NOMO-1 treated with DMSO at 0.1 percent for 48 hours (cell line): ENCODE results near the gene OR4D1.

Experiments used
- DNase-seq: peaks from one replicate; lab custom pipeline; 2025; ENCODE audit not compliant: unreplicated experiment; lab: John Stamatoyannopoulos, UW

OR4D1 gene

DNA sequence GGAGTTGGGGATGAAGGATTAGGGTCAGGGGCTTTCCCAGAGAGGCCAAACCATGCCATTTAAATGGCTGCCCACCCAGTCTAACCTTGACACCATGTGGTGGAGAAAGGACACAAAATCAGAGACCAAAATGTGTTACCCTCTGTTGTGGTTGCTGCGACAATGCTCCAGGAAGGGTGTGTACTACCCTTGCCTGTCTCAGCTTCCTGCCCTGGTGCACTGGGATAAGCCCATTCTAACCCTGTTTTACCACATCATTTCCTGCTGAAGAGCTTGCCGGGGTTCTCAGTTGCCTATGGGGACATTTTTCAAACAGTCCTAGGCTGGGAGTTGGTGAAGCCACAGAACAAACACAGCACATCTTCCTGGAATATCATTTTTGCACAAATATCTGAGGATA is 4.9 kb downstream of the OR4D1 start:
- DNase-seq: no peak

DNA sequence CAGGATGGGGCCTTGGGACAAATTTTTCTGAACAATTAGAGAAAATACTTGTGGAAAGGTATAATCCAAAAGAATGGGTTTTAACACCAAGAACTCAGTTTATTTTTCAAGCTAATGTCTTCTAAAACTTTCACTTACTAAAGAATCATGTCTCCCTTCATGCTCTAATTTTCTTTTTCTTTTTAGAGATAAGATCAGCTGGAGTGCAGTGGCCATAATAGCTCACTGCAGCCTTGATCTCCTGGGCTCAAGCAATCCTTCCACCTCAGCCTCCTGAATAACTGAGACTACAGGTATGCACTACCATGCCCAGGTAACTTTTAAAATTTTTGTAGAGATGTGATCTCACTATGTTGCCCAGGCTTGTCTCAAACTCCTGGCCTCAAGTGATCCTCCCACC is 5.5 kb downstream of the OR4D1 start:
- DNase-seq: no peak

DNA sequence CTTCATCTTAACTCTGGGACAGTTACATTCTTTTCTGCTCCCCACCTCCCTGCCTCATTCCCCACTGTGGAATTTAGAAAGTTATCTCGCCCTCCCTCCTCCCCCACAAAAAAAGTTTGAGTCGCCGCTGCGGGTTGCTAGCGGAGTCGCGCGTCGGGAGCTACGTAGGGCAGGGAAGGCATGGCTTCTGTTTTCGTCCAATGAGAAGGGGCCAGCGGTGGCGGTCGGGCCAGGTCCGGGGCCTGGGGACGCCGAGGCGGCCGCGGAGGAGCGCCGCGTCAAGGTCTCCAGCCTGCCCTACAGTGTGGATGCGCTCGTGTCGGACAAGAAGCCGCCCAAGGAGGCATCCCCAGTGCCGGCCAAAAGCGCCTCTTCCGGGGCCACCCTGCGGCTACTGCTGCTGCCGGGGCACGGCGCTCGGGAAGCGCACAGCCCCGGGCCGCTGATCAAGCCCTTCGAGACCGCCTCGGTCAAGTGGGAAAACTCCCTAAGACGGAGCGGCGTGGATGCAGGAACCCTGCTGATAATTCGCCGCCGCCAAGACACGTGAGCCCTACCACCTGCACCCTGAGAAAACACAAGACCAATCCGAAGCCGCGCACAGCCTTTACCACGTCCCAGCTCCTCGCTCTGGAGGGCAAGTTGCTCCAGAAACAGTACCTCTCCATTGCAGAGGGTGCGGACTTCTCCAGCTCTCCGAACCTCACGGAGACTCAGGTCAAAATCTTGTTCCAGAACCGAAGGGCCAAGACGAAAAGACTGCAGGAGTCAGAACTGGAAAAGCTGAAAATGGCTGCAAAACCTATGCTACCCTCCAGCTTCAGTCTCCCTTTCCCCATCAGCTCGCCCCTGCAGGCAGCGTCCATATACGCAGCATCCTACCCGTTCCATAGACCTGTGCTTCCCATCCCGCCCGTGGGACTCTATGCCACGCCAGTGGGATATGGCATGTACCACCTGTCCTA is 8.9 kb downstream of the OR4D1 start:
- DNase-seq: peak; percentile 5

DNA sequence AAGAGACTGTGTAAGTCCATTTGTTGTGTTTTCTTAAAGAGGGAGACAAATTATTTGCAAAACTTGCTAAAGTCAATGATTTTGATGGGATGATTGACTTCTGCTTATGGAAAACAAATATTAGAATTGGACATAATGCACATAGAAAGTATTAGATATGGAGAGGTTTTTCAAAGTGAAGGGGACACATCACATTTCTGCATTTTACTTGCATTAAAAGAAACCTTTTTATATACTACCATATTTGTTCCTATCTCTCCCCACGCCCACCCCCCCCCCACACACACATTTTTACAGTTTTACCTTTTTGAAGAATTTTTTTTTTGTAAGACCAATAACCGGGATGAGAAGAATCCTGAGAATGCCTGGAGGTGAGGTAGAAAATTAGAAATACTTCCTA is 10.0 kb downstream of the OR4D1 start:
- DNase-seq: no peak

DNA sequence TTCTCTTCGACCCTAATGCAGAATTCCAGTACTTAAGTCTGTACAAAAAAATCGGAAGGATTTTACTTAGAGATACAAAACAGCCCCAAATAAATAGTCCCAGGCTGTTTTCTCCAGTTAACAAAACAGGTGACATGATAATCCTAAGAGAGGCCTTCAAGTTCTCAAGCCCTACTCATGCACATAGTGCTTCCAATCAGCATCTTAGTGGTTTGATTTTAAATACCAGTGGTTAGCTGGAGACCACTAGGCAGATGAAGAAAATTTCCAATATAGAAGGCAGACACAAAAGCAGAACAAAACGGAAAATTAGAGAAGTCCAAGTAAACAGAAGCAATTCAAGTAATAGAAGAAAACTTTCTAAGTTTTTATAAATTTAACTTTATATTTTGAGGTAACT is 13.4 kb downstream of the OR4D1 start:
- DNase-seq: peak; percentile 25

DNA sequence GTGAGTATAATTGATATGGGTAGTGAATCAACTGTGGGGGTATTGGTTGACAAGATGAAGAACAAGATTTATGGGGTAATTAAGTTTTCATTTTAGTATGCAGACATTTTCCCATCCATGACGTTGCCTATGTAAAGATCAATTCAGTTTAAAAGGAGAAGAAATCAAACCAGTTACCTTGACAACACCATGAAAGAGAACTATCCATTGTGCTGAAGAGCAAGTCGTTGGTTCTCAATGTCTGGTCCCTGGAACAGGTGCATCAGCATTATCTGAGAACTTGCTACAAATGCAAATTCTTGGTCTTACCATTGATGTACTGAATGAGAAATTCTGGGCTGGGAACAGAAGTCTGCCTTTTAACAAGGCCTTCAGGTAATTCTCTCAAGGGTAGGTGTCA is 17.8 kb downstream of the OR4D1 start:
- no peak for DNase-seq

DNA sequence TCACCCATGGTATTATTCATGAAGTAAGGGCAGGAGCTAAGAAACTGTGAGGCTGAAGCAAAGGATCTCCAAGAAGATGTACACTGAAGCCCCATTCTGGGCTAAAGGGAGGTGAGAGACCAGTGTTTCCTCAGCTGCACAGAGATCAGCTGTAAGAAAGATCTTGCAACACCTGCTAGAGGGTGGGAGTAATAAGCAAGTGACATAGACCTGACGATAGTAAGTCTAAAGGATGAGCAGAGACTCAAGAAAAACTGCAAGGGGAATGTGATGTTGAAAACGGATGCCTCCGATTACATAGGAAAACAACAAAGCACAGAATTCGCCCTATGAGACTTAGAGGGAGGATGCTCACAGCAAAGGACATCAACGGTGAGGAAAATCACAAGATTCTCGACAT is 18.5 kb downstream of the OR4D1 start, which contains the start of gene OR4D2:
TSS of gene OR4D2 (plus strand) at position 301 of the 400 bp plus-strand sequence. CDS start 2,674 bp downstream, outside the sequence.
- no peak for DNase-seq

DNA sequence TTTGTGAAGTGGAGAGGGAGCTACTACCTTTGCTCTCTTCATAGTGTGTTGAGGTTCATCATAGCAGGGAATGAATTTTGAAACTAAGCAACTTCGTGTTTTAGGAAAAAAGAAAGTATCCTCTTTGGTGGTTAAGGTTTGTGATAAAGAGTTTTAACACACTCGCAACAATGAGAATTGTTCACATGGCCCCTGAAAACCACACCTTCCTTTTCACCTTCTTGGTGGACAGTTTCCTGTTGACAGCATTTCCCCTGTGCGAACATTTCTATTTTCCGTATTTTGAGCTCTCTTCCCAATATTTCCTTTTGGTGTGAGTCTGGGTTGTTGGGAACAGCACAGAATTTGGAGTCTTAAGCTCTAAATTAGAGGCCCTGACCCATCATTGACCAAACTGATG is 22.4 kb downstream of the OR4D1 start:
- DNase-seq: no peak

DNA sequence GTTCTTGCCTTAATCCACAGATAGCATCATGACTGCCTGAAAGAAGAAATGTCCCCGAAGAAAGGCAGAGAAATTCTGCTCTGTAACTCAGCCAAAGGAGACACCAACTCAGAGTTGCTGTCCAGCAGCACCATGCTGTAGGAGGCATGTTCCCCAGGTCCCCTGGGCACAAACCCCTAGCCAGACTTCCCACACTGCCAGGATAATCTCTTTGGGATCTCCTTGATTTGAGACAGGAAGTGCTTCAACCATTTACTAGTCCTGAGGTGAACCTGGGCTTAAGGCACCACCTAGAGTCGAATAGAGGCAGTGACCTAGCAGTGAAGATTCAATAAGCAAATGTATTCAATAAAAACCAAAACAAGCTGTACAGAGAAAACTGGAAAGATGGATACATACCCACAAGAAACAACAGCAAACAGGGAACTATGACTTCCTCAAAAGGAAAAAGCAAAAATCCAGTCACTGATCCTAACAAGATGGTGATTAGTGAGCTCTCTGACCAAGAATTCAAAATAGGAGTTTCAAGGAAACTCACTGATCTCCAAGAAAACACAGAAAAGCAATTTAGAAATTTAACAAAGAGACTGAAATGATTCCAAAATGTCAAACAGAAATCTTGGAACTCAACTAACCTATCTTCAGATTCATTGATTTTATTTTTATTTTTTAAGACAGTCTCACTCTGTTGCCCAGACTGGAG is 24.3 kb downstream of the OR4D1 start:
- DNase-seq: peak; percentile 17

DNA sequence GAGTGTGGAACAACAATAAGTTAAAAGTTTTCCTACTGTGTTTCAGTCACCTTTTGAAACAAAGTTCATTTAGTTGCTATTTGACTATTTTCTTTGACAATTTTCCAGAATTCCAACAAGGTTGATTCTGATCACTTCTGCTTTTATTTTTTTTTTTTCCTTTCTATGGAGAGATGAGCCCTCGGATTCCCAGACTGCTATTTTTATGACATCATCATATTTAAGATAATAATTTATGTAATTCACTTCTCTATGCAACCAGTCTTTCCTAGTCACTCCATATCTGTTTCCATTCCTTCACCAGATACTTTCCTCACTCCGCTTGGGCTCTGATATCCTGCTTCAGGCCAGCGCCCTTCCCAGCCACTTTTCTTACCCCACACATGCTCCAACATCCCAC is 26.7 kb downstream of the OR4D1 start:
- DNase-seq: no peak

DNA sequence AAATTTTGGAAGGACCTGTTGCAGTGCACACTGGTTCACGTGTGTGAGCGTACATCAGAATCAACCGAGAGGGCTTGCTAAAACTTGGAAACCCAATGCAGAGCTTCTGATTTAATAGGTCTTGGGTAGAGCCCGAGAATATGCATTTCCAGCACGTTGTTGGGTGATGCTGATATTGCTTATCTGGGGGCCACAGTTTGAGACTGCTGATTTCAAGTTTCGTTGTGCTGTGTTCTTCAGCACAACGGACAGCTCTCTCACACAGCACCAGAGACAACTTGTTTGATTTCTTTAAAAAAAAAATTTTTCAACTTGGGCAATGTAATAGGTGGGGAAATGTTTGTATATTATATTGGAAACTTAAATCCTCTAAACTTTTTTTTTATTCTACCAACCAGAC is 28.0 kb downstream of the OR4D1 start:
- DNase-seq: no peak

DNA sequence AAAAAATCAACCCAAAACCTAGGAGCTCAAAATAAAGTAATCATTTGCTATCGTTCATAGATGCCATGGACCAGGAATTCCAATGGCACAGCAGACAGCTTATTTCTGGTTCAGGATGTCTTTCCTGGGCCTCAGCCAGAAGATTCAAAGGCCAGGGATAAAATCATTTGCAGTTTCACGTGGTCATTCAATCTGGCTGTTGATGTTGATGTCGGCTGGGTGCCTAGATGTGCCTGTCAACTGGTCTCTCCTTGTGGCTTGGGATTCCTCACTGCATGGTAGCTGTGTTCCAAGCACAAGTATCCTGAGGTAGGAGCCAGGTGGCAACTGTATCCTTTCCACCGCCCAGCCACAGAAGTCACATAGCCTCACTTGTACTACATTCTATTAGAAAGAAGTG is 33.6 kb downstream of the OR4D1 start:
- no peak for DNase-seq

DNA sequence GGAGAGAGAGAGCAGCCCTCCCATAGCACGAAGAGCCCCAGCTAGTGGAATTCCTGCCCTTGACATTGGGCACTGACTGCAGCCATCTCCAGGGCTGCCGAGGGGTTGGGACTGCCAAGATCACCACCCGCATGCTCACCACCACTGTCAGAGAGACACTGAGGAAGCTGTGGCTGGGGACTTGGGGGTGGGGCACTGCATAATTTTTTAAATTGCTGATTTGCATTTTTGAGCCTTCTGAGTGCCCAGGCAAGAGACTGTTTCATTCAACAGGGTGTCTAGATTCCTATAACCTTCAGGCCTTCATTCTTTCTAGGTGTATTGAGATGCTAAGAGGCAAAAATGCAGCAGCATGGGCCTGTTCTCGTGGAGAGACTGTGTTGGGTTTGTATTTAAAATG is 35.3 kb downstream of the OR4D1 start:
- DNase-seq: no peak

DNA sequence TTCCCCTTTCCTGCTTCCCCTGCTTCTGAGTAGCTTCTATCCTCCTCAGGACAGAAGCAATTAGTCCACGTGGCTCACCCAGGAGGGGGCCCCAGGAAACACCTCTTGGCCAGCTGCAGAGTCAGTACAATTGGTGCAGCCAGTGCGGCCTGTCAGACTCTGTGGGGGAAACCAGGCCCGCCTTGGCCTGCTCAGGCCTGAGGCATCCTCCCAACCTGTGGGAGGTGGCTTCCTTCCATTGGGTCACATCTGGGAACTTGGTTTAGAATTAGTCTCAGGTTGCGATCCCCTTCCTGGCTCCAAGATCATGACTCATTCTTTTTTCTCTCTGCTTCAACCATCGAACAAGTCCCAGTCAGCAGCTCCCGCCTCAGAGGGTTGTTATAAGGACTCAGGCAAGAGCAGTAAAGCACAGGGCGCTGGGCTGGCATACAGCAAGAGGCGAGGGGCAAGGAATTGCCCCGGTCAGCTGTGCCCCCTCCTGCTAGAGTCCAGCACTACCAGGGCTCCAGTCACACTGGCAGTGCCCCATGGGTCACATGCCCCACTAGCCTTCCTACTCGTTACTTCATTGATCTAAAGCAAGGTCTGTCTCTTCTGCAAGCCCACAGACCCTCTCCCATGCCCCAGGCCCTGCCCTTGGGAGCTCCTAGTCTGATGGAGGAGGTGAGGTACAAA is 36.3 kb downstream of the OR4D1 start:
- DNase-seq: peak; percentile 29

DNA sequence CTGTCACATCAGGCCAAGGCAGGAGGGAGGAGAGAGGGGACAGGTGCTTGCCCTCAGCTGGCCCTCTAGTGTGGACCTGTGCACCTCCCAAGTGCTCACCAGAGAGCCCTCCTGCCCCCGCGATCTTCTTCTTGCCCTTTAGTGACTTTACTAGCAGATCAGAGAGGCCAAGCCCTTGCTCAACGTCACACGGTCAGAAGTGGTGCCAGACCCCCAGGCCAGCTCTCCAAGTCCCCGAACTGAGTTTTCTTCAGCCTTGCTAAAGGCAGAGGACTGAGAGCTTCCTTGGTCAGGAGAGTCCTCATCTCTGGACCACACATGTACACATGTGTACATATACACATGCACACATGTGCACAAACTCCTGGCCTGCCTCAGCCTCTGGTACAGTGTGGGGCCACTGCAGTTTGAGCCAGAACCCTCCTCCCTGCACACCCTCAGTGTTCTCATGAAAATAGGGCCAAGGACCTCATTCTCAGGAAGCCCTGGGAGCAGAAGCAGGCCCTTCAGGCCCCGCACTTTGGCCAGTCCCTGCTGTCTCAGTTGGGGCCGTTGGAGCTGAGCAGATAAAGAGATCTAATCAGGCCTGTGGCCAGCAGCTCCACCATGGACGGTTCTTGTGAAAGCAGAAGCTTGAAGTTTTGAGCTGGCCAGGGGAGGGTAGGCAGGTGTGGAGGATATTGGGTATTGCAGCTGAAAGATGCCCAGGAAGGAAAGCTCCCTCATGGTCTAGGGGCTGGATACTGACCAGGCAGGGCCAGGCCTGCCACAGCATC is 37.0 kb downstream of the OR4D1 start:
- no peak for DNase-seq

DNA sequence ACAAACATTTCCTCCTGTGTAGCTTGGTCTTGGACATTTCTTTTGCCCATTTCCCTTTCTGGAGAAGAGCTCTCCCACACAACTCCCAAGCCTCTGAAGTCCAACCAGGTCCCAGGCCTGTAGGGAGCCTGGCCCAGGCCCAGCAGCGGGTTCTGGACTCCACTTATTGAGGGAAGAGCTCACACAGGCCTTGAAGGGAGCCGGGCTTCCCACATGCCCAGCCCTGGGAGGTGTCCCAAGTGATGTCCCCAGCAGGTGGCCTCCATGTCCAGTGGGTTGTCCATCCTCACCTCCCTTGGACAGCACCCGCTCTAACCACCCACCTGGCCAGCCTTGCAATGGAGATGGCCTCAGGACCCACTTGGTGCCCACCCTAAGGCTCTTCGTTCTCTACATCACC is 38.4 kb downstream of the OR4D1 start:
- no peak for DNase-seq

DNA sequence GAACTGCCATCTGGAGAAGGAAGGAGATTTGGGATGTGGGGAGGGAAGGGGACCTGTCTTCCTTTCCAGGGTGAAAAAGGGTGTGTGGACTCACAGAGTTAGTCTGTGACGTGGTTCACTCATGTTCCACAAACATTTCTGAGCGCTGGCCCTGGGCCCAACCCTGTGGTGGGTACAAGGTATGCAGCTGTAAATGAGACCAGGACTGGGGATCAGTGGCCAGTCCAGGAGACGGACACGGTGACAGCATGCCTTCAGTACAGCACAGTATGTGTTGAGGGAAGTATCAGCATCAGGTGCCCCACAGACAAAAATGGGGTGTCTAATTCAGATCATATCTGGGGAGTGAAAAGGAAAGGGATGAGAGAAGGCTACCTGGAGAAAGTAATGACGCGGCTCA is 38.9 kb downstream of the OR4D1 start:
- no peak for DNase-seq

DNA sequence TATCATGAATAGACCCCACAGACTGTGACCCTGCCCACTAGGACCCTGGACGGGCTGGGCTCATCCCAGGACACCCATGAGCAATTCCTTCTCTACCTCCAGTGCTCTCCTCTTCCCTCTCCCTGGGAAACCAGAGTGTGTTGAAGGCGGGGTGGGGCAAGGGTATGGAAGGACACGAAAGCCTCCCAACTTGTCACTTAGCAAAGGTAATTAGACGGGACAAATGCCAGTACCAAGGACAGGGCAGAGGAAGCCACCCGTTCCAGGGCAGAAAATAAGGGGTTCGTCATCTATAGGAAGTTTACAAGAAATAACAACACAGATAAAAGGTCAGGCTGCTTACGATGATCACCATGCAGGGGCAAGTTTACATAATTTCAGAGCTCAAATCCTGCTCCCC is 39.5 kb downstream of the OR4D1 start:
- no peak for DNase-seq

DNA sequence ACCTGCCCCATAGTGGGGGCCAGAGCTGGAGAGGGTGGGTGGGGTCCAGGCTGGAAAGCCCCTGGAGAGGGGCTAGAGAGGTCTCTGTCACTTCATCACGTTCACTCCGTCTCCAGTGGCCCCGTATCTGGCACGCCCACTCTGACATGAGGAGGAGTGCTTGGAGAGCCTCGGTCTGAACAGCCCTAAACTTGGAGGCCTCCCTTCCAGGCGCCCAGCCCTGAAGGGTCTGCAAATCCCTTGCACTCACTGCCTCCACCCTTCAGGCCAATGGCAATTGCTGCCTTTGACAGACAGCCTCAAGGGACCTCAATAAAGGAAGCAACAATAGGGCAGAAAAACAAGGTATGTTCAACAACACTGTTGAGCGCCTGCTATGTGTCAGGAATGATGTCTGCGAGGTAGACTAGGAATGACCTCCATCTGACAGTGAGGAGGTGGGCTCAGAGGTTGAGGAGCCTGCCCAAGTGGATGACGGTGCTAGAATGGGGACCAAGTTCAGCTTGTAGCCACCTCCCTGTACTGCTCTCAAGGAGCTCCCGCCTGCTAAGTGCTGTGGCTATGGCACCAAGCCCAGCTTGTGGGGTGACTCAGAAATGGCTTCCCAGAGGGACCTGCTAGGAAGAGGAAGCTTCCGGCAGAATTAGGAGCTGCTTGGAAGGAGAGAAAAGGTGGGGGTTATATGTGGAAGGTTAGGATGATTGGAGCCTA is 41.4 kb downstream of the OR4D1 start:
- DNase-seq: no peak

DNA sequence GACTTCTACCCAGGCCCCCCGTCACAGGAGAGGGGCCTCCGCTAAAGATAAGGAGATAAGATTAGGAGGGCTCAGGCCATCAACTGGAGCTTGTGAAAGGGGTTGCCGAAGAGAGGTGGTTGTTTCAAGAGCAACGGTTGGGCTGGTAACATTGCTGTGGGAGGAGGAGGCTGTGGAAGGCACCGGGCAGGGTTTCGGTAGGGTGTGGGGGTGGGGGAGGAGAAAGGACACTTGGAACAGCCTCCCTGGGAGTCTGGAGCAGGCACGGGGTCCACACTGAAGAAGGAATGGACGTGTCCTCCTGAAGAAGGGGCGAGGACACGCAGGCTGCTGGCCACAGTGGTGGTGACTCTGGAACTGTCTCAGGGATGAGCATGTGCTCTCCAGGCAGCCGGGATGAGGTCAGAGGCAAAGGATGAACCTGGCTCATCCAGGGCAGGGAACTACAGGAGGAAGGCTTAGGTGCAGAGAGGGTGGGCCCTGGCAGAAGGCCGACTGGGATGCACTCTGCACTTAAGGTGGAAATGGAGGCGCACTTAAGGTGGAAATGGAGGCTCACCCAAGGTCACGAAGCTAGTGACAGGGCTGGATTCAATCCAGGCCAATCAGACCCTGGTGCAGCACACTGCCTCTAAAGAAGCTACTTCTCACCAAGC is 43.2 kb downstream of the OR4D1 start:
- no peak for DNase-seq
